Measurements from ENCODE around the gene GSTO1.

GSTO1 gene

DNA sequence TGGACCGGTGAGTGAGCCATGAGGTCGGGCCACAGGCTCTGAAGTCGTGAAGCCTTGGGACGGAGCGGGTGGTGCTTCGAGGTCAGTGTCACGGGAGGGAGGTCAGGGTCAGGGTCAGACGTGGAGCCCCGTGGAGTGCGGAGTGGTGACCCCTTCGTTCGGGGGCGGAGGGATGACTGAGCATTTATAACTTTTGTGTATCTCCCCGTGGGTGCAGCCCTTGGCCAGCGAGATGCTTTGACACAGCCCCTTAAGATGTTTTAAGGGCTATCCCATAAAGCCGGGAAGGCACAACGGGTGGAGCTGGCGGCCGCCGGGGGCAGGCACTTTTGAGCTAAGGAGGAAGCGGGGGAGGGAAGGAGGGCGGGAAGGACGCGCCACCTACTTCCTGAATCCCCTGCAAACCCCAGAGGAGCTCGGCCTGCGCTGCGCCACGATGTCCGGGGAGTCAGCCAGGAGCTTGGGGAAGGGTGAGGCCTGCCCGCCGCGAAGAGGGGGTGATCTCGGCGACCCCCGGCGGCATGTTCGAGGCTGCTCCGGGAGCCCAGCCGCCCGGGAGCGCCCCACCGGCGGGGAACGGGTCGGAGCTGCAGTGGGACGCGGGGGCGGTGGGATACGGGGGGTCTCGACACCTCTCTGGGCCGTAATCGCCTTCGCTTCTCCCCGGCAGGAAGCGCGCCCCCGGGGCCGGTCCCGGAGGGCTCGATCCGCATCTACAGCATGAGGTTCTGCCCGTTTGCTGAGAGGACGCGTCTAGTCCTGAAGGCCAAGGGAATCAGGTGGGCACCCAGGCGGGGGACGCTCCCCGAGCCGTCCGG, at the start of gene GSTO1:
TSS of gene GSTO1 (plus strand) at position 400 of the 818 bp plus-strand sequence. CDS start at position 437, 37 bp downstream.
- TF ChIP-seq GATA2 (IDR thresholded peaks at IDR 0.05; ENCODE audit: low read depth, low read length) (no peak), GATA3 (IDR thresholded peaks at IDR 0.05; ENCODE audit: low read depth, low read length) (no peak)

DNA sequence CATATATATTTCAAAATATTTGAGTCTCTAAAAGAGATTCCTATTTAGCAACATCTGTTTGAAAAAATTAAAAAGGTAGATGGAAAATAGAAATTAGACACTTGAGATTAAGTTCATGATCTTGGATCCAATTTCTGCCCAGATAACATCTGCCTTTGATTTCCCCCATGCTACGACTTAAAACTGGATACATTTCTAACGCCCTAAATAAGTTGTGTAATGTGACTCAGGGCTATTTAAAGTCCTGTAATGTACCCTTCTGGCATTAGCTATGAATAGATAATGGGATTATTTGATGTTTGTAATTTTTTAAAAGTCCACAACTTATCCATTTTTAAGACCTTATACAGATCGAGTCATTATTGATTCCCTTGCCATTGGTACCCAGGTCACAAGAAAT, 46.0 kb upstream of the GSTO1 start:
- TF ChIP-seq GATA3 (IDR thresholded peaks at IDR 0.05; ENCODE audit: low read depth, low read length) (no peak), GATA2 (IDR thresholded peaks at IDR 0.05; ENCODE audit: low read depth, low read length) (no peak)

DNA sequence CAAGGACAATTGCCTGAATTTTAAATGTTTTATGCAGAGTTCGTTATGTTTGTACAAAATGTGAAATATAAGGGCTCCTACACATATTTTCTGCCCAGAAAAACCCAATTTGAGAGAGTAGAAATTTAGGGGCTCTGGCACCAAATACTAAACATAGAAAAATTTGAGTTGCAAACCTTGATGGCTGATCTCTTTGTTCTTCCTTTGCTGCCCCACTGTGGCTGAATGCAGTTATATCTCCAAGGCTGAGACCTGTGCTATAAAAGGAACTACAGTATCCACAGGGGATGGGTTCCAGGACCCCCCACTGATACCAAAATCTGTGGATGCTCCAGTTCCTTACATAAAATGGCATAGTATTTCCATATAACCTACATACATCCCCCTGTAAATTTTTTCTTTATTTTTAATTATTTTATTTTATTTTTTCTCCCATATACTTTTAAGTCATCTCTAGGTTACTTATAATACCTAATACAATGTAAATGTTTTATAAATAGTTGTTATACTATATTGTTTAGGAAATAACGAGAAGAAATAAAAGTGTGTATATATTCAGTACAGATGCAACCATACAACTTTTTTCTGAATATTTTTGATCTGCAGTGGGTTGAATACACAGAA, 45.0 kb upstream of the GSTO1 start:
- no peak for TF ChIP-seq GATA2 (IDR thresholded peaks at IDR 0.05; ENCODE audit: low read depth, low read length)
- no peak for TF ChIP-seq GATA3 (IDR thresholded peaks at IDR 0.05; ENCODE audit: low read depth, low read length)

DNA sequence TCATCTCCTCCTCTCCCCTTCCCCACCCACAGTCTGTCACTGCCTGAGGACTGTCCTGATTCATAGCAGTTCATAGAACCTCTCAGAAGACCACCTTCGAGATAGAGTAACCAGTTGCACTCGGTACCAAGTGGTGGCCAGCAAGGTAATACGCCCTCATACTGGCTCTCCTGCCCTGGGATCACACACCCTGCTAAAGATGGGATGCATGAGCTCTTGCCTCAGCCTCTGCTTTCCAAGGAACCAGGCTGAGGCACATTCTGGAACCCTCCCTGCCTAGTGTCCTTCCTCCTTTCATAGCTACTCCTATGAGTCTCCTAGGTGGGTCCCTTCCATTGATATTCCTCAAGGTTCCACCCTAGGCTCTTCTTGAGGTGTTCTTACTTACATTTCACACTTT, 38.1 kb upstream of the GSTO1 start:
- TF ChIP-seq GATA2 (IDR thresholded peaks at IDR 0.05; ENCODE audit: low read depth, low read length) (no peak), GATA3 (IDR thresholded peaks at IDR 0.05; ENCODE audit: low read depth, low read length) (no peak)

DNA sequence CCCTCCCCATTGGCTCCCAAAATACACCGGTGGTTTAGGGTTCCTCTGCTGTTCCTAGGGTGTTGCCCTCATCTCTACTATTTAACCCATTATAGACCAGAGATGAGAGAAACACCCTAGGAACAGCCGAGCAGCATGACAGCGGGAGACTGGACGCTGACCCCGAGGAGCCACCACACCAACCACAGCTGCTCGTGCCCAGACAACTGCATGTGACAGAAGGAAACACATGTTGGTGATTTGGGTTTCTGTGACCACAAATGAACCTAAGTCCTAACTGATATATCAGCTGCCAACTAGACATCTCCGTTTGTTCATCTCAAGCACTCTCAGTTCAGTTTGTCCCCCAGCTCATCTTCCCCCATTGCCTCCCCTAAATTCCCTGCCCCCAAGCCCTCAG, 35.9 kb upstream of the GSTO1 start:
- no peak for TF ChIP-seq GATA2 (IDR thresholded peaks at IDR 0.05; ENCODE audit: low read depth, low read length)
- no peak for TF ChIP-seq GATA3 (IDR thresholded peaks at IDR 0.05; ENCODE audit: low read depth, low read length)

DNA sequence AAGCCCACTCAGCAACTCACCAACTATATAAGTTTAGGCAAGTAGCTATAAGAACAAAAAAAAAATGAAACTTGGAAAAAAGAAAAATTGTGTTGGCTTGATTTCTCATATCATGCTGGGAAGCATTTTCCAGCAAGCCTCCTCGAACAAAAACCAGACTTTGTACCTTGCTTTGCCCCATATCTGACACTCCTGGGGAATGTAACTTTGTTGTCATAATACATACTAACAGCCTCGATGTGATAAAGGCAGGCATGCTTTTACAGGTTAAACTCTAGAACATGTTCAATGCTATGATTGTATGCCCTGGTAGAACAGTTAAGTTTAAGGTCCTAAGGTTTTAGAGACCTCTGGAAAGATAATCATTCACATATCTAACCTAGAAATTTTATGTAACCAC, 34.2 kb upstream of the GSTO1 start:
- no peak for TF ChIP-seq GATA3 (IDR thresholded peaks at IDR 0.05; ENCODE audit: low read depth, low read length)

DNA sequence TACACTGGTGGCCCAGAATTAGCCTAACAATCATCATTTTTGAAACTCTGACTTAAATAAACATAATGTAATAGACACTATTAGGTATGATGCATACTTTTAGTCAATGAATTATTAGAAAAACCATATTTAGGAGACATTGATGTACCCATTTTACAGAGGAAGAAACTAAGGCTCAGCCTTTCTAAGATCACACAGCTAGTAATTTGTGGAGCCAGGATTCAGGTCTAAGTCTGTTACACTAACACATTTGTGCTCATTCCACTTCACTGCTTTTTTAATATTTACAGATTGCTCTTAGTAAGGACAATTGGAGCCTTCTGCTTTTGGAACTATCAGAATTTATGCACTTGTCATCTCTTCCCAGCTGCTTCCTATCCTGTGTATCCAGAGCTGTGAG, 31.4 kb upstream of the GSTO1 start:
- TF ChIP-seq GATA3 (IDR thresholded peaks at IDR 0.05; ENCODE audit: low read depth, low read length) (no peak), GATA2 (IDR thresholded peaks at IDR 0.05; ENCODE audit: low read depth, low read length) (no peak)

DNA sequence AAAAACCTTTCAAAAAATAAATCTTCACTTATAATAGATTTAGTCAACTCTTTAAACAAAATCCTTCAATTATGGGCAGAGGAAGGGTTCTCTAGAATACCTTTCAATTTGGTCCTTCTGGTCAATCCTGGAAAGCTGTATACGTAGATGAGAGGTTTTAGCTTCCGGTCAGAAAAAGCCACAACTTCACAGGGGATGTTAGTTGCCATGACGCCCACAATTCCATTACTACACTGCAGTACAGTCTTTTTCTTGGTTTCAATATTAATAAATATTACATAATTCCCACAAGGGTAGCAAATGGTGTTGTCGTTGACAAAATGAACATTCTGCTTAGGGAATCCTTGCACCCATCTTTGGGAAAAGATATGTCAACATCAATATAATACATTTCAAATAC, 24.2 kb upstream of the GSTO1 start:
- TF ChIP-seq GATA3 (IDR thresholded peaks at IDR 0.05; ENCODE audit: low read depth, low read length) (no peak), GATA2 (IDR thresholded peaks at IDR 0.05; ENCODE audit: low read depth, low read length) (no peak)

DNA sequence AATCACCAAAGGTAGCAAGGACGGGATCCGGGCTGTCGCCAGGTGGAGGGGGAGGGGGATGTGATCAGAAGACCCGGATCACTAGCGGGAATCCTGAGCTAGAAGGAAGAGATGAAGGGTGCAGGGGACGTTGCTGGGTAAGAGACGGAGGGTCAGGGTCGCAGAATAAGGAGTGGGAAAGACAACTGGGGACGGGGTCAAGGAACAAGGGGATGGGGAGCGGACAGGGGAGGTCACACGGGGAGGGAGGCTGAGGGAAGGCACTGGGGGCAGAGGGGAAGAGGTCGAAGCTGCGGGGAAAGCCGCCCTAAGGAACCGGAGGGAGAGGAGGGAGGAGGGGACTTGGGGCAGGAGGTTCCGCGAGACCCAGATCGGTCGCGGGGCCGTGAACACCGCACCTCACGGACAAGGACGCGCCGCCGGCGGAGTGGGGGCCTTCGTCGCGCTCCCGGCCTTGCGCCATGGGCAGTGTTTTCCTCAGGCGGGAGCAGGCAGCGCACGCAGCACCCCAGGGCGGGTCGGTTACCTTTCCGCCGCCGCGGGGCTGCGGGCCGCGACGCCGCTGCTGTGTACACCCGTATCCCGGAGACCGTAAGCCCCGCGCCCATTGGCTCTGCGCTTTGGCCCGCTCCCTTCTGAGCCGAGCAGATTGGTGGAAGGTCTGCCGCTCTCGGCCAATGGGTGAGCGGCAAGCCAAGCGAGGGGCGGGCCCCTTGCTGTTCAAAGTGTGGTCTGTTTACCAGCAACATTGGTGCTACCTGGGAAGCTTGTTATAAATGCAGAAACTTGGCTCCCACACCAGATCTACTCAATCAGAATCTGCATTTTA, 22.7 kb upstream of the GSTO1 start, which contains the start of gene CFAP43:
TSS of gene CFAP43 (minus strand) at position 581 of the 829 bp plus-strand sequence. CDS start at position 463, 118 bp downstream.
- TF ChIP-seq GATA2 (IDR thresholded peaks at IDR 0.05; ENCODE audit: low read depth, low read length) = no peak
- TF ChIP-seq GATA3 (IDR thresholded peaks at IDR 0.05; ENCODE audit: low read depth, low read length) = no peak

DNA sequence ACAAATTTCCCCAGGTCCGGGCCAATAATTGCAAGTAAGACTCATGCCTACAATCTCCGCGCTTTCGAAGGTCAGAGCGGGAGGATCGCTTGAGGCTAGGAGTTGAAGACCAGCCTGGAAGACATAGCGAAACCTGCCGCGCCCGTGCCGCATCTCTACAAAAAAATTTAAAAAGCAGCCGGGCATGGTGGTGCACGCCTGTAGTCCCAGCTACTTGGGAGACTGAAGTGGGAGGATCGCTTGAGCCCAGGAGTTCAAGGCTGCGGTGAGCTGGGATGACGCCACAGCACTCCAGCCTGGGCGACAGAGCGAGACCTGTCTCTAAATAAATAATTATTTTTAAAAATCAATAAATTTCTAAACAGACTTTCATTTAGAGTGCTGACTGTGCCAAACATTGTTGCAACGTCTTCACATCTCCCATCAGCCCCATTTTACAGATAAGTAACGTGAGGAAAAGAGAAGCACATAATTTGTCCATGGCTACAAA, 22.0 kb upstream of the GSTO1 start:
- TF ChIP-seq GATA3 (IDR thresholded peaks at IDR 0.05; ENCODE audit: low read depth, low read length) (no peak), GATA2 (IDR thresholded peaks at IDR 0.05; ENCODE audit: low read depth, low read length) (no peak)

DNA sequence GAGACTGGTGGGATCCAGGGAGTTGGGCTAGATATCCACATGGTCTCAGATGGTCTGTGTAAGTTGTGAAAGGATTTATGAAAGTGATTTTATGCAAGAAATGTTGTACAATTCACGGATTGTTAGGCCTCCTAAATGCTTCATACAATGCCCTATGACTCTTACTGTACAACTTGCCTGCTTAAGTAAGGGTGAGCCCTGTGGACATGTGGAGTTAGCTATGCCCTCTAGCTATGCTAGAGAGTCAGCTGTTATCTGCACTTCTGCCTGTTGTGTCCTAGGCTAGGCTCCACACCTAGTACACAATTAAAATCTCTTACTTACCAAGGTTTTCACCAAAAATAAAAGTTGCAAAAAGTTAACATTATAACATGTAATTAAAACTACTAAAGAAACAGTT, 20.9 kb upstream of the GSTO1 start:
- TF ChIP-seq GATA2 (IDR thresholded peaks at IDR 0.05; ENCODE audit: low read depth, low read length) (no peak), GATA3 (IDR thresholded peaks at IDR 0.05; ENCODE audit: low read depth, low read length) (no peak)

DNA sequence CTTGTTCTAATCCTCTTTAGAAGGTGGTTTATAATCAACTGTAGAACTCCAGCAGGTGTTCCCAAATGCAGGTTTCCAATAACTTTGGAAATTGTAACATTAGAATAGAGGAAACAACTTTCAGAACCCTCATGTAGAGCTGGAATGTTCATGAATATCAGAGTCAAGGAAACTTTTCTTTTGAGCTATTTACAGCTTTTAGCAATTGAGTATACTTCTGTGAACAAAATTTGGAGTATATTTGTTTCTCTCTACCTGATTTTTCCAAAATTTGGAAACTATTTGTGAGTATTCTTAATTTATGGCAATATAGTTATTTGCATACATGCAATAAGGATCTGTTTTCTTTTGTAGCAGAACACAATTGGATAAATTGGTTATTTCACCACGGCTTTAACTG, 19.8 kb upstream of the GSTO1 start:
- TF ChIP-seq GATA3 (IDR thresholded peaks at IDR 0.05; ENCODE audit: low read depth, low read length) (no peak), GATA2 (IDR thresholded peaks at IDR 0.05; ENCODE audit: low read depth, low read length) (no peak)

DNA sequence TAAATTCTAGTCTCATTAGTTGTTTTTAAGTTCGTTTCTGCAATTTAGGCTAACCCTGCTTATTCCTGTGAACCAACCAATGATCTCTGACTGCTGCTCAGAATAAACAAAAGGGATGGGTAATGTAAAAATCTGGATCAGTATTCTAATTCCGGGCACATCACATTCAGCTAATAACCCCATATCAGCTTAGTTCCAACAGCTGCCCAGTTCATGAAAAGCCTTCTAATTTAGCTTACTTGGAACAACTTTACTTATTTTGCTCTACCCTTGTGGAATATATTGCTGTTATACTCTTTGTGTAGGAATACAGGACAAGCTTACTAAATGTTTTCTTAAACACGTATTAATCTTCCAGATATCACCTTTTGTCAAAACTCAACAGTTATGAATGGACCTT, 18.9 kb upstream of the GSTO1 start:
- TF ChIP-seq GATA3 (IDR thresholded peaks at IDR 0.05; ENCODE audit: low read depth, low read length) (no peak), GATA2 (IDR thresholded peaks at IDR 0.05; ENCODE audit: low read depth, low read length) (no peak)

DNA sequence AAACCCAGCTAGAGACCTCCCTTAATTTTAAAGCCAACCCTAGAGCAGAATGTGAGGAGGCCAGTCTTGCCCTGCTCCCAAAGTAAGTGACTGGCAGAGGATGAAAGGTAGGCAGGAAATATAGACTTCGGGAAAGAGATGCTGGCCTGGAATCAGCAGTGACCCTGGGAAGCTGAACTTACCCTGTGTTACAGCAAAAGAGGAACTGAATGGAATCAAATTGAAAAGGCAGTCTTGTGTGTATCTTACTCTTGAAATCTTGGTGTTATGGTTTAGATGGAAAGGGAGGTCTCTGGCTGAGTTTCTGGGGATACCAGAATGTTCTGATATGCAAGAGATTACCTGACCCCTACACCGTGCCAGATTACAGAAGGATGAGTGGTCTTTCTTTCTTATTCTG, 14.6 kb upstream of the GSTO1 start:
- no peak for TF ChIP-seq GATA2 (IDR thresholded peaks at IDR 0.05; ENCODE audit: low read depth, low read length)
- TF ChIP-seq GATA3 (IDR thresholded peaks at IDR 0.05; ENCODE audit: low read depth, low read length) = no peak
